HS-5 (cell line): ENCODE measurements around the gene PDCD10.

Experiments
- DNase-seq: peaks from one replicate; pipeline ENCODE4 v3.0.0-alpha.2; 2012; ENCODE audit warnings: low read depth

Gene PDCD10

DNA sequence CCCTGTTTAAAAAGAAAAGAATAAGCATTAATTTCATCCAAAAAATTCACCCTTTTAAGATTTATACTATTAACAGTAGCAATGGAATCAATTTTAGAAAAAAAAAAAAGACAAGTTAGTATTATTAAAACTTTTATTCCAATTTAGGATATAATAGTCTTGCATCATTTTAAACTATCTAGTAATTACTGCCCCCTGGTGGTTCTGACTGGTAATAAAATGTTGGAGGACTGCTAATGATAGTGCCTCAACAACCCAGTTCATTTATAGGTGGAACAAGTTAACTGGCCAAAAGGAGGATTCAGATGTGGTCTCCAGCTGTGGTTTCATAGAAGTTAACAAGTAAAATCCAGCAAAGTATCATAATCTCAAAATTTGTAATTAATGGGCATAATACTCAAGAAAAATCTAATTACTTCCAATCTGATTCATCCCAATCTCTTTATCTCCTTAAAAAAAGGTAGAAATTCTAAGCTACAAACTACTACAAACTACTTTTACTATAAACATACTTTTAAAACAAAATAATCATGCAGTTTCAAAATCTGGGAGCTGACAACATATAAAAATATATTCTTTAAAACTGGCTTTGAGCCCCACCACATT is 50.2 kb downstream of the PDCD10 start:
- DNase-seq = peak; percentile 31

DNA sequence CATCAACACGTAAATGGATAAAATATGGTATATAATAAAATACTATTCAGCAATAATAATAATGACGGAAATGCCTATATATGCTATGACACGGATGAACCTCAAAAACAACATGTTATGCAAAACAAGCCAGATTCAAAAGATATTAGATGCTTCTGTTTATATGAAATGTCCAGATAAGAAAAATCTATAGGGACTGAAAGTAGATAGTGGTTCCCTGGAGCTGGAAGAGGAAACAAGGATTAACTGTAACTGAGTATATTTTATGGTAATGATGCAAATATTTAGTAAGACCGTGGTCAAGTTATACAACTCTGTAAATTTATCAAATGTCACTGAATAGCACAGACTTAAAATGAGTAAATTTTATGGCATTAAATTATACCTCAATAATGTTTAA is 55.2 kb downstream of the PDCD10 start:
- no peak for DNase-seq

DNA sequence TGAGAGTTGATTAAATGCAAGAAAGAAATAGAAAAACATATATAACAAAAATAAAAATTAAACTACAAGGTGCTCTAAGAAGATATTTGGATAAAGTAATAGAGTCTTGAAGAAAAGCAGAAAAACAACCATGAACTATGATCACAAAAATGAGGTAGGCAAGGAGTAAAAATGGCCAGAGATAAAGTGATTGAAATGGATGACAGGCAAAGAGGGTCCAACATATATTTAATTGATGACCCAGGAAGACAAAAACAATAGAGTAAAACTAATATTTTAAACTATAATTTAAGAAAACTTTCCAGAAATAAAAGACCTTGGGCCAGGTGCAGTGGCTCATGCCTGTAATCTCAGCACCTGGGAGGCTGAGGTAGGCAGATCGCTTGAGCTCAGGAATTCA is 58.8 kb downstream of the PDCD10 start:
- no peak for DNase-seq

DNA sequence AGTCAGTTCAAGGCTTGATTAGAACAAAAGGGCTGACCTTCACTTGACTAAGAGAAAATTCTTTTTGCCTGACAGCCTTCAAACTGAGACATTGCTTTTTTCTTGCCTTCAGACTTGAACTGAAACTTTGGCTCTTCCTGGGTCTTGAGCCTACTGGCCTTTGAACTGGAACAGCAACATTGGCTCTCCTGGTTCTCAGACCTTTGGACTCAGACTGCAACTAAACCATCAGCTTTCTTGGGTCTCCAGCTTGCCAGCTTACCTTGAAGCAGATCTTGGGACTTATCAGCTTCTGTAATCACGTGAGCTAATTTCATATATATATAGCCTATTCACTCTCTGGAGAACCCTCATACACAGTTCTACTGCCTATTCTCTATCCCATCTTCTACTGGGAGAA is 61.5 kb downstream of the PDCD10 start:
- no peak for DNase-seq

DNA sequence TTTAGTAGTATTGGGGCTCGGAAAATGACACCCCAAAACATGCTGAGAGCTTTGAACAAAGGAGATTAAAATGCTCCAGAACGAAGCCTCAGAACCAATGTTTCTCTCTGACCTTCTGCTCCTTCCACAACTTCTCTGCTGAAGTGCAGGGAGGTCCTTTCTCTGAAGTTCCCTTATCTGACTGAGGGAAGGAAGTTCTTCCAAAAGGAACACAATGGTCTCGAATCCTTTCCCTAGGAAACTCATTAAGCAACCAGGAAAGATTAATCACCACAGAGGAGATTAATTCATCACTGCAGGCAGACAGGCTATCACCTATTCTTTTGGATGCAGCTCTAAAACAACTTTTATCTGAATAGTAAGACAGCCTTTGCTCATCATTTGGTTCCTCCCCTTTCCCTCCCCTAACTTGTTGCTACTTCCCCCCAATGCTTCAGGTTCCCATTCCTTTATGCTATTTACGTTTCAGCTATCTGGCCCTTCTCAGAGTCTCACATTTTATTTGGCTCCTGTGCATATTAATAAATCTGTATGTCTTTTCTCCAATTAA is 62.7 kb downstream of the PDCD10 start:
- DNase-seq = no peak

DNA sequence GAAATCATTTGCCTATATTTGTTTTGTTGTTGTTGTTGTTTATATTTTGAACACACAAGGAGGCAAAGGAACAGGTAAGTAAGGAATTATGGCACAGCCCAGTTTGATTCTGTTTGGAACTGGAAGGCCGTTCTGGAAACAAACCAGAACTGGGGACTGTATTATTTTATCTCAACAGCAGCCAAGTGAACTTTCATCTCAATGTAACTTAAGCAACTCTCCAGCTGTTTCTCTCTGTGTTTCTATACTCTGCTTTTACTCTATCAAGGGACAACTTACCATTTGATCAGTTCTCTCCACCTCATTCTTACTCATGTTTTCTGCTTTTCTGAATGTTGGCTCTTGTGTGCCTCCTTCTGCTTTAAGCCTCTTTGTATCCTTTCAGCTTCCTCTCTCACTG is 65.0 kb downstream of the PDCD10 start:
- no peak for DNase-seq

DNA sequence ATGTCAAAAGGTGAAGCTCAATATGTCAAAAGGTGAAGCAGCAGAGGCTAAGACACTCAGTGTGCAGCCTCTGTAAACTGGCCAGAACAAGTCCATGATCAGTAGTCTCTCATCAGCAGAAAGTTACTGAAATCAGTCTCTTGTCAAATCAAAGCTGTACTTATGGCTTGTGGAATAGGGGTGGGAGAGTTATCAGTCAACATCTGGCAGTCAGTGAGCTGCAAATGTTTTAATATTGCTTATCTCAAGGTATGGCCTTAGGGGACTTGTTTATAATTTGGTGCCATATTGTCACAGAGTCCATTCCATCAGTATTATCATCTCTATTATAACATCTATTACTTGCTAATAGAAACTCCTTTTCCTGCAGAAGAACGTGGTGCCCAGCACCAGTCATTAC is 66.0 kb downstream of the PDCD10 start:
- no peak for DNase-seq

DNA sequence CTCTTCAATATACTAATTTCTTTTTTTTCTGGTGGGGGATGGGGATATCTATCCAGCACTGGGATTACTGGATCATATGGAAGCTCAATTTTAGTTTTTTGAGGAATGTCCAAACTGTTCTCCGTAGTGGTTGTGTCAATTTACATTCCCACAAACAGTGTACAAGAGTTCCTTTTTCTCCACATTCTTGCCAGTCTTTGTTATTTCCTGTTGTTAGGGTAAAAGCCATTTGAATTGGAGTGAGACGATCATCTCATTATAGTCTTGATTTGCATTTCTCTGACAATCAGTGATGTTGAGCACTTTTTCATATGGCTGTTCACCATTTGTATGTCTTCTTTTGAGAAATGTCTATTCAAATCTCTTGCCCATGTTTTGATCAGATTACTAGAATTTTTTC is 68.1 kb downstream of the PDCD10 start:
- DNase-seq = no peak

DNA sequence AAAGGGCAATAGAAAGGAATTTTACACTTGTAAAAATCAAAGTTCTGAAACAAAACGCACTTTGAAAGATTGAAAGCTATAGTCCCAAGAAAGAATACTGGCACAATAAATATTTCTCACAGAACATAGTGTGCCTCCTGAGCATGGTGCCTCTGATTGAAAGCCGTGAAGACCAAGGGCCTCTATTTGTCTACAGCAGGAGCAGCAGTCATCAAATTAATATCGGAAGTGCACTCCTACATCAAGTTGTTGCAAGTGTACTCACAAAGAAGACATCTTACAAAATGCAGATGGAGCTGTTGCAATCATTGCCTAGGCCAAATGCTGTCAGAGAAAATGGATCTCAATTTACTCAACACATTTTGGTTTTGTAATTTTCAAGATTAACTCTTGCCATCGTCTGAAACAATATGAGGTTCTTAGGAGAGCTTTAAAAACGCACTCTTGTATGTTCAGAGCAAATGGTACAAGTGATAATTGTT is 71.7 kb downstream of the PDCD10 start:
- no peak for DNase-seq

DNA sequence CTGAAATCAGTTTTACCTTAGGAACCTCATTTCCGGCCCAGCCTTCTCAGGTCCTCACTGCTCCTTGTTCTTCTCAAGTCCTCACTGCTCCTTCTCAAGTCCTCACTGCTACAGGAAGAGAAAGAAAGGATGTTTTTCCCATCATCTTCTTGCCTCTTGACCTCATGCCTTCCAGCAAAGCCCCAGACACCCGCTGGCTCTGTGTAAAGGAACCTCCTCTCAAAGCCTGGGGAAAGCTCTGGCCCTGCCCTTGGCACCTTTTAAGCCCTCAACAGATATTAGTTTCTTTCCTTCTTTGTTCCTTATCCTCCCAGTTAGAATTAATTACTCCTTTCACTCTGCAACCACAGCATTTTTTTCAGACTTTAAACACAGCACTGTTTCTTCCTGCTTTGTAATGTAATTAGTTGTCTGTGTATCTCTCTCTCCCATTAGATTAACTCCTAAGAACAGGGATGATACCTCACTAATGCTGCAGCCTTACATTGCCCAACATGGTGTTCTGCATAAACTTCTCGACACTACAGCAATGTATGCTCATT is 76.9 kb downstream of the PDCD10 start:
- no peak for DNase-seq

DNA sequence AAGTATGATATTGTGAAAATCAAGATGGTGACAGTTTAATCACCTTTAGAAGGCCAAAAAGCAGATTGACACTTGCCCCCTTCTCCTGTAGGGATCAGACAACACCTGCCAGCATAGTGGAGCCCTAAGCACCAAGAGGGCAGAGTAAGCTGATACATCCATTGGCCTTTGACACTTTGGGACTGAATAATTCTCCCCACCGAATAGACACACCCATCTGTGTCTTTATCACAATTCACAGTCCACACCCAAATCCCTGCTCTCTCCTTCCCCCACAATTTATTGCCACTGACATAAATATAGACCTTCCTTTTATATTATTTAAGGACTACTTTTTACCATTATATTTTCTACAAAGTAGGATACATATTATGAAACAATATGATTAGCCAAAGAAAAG is 77.9 kb downstream of the PDCD10 start:
- no peak for DNase-seq

DNA sequence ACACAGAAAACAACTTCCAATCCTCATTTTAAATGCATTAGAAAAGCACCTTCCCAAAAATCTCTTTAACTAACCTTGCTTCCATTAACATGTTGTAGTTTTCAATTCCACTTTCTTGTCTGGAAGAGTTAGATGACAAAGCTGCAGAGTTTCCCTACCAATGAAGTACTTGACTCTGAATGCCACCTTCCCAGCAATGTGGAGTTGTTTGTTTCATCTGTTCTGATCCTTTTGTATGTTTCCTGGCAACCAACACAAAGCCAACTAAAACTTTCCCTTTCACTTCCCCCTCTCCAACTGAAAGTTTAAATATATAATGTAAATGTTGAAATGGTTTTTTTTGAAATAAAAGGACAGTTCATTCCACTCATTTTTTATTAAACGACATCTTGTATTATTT is 80.9 kb downstream of the PDCD10 start, which contains the start of gene WDR49:
WDR49 (minus strand) TSS at position 183 of the 400 bp plus-strand sequence. CDS start 517 bp downstream, outside the sequence.
- DNase-seq = no peak

DNA sequence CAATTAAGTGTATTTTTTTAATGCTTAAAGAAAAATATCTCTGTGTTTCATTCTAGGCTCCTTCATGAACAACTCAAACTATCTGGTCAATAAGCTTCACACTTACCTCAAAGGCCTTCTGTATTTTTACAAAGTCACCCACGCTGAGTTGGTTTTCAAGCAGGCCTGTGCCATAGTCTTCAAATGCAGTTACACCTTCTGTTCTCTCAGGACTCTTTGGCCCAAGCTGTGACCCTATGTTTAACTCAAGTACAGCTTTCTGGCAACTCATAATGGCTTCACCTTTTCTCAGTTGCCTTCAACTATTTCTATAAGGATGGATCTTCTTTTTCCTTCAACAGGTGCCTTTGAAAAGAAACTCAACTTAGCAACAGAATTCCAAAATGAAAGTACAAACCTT is 81.5 kb downstream of the PDCD10 start:
- DNase-seq = no peak

DNA sequence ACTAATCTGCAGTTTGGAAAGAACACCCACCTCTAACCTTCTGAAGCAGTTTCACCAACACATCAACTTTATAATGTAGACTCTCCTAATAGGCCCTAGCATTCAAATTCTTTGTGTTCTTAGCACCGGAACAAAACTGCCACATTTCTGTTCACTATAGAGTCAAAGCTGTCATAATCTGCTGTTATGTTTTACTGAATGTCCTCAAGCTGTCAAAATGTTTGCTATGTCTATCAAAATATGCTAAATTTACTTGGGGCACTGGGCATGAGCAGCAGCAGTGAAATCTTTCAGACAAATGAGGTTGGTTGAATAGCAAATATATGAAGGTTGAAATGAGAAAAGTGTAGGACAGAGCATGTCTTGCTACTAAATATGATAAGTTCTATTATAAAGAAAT is 82.9 kb downstream of the PDCD10 start:
- no peak for DNase-seq

DNA sequence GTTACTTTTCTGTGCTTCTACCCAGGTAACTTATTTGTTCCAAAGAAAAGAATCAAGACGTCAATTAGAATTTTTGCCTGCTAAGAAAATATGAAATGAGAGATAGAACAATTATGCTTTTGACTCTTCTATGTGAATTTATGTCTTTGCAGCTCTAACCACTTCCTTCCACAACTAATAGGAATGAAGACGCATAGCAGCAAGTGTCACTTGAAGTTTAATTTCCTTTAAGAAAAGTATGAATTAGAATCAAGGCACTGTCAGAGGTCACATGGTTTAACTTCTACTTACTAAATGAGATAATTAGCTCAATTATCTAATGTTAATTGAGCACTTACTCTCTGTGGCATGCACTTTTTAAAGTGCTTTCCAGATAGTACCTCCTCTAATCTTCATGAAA is 84.2 kb downstream of the PDCD10 start:
- no peak for DNase-seq

DNA sequence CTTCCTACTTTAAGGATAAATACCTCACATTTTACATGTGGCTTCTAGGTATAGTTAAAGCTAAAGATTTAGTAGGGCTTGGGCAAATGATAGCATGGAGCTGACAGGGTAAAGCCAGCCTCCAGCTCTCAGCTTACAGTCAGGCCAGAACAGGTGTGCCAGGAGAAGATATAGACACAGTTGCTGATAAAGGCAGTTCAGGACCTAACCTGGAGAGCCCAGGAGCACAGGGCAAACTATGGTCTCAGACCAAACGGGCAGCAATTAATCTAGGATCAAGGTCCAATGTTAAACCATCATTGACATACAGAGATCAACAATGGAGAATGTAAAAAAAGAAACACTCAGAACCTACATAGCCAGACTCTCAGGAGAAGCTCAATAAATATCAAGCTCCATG is 84.9 kb downstream of the PDCD10 start:
- no peak for DNase-seq

DNA sequence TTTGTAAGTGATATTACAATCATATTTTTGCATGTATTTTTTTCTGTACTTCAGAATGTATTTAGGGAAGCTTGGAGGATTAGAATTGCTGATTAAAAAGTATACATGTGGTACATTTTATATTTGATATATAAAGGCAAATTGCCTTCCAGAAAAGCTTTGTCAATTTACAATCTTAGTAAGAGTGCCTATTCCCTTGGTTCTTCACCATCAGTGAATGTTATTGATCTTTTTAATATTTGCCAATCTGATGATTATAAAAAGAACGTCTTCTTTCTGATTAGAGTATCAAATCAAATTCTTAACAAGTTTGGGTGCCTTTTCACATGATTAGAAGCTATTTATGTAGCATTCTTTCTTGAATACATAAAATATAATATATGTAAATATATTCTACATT is 90.1 kb downstream of the PDCD10 start:
- no peak for DNase-seq
